LNCaP clone FGC (cell line): Measurements from ENCODE around the gene ABHD17B.
"Not testable (repeated sequence)": the region's sequence is repeated elsewhere in the genome, so short reads cannot be mapped to it uniquely, and the experiment has no call there.

Experiments used
- DNase-seq: peaks from one replicate; pipeline ENCODE4 v3.0.0-alpha.2; 2011; ENCODE audit warnings: low read depth
- H3K4me3 ChIP-seq: 2 replicates; pipeline ENCODE4 v1.5.1; 2011; ENCODE audit warnings: mild to moderate bottlenecking, low read depth, low read length, control low read depth
- TF ChIP-seq, protein P1 (sequence below): IDR thresholded peaks from 2 replicates; pipeline ENCODE4 v1.5.1; 2012; ENCODE audit warnings: mild to moderate bottlenecking; ENCODE audit not compliant: control insufficient read depth, insufficient read depth; ENCODE audit errors: extremely low read depth

ABHD17B gene

DNA sequence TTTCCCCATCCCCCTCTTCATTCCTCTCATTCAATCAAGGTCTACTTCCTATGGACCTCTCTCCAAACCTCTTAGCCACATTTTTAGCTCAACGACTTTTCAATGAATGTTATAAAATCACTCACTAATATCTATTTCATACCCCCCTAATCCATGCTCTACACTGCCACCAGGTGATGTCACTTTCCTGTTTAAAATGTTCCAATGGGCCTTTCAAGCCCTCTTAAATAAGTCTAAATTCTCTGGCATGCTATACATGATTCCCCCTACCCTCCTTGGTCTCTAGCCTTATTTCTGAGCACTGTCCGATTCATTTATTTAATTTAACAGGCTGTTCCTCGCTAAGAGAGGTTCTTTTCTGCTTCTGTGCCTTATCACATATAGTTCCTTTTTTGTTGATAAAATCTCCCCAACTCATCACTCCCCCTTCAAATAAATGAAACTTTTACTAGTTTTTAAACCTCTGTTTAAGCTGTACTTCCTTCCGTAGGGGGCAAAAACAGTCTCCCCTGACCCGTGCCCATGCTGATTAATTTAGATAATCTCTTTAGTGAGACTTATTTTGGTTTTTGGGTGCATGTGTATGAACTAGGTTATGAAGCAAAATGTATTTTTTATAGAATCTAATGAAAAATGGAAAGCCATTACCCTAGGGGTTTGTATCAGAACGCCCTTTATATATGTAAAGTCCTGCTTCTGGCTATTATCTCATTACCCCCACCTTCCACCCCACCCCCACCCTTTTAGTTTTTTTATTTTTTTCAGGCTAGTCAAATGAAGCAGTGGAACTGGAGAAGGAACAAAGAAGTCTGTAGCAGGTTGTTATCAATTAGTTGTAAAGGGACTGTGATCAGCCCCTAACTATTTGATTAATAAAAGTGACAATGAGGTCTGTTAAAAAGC, 9.0 kb downstream of the ABHD17B start:
- TF ChIP-seq, protein P1, sequence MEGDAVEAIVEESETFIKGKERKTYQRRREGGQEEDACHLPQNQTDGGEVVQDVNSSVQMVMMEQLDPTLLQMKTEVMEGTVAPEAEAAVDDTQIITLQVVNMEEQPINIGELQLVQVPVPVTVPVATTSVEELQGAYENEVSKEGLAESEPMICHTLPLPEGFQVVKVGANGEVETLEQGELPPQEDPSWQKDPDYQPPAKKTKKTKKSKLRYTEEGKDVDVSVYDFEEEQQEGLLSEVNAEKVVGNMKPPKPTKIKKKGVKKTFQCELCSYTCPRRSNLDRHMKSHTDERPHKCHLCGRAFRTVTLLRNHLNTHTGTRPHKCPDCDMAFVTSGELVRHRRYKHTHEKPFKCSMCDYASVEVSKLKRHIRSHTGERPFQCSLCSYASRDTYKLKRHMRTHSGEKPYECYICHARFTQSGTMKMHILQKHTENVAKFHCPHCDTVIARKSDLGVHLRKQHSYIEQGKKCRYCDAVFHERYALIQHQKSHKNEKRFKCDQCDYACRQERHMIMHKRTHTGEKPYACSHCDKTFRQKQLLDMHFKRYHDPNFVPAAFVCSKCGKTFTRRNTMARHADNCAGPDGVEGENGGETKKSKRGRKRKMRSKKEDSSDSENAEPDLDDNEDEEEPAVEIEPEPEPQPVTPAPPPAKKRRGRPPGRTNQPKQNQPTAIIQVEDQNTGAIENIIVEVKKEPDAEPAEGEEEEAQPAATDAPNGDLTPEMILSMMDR: no peak
- no peak for DNase-seq
- no peak overlapping the region for H3K4me3 ChIP-seq

DNA sequence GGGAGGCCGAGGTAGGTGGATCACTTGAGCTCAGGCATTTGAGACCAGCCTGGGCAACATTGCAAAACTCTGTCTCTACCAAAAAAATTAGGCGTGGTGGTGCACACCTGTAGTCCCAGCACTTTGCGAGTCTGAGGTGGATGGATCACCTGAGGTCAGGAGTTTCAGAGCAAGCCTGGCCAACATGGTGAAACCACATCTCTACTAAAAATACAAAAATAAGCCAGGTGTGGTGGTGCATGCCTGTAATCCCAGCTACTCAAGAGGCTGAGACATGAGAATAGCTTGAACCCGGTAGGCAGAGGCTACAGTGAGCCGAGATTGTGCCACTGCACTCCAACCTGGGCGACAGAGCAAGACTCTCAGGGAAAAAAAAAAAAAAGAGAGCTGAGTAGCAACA, 12.2 kb downstream of the ABHD17B start:
- not testable (repeated sequence) for H3K4me3 ChIP-seq, DNase-seq

- no peak for DNase-seq
- no peak overlapping the region for H3K4me3 ChIP-seq
- TF ChIP-seq, protein P1: no peak
Observed at GRCh38 chr9:71897577-71897976, 13.4 kb downstream of the ABHD17B start.

- no peak overlapping the region for H3K4me3 ChIP-seq
- DNase-seq: no peak
- TF ChIP-seq, protein P1: no peak
Observed at GRCh38 chr9:71896761-71897160, 14.2 kb downstream of the ABHD17B start.

DNA sequence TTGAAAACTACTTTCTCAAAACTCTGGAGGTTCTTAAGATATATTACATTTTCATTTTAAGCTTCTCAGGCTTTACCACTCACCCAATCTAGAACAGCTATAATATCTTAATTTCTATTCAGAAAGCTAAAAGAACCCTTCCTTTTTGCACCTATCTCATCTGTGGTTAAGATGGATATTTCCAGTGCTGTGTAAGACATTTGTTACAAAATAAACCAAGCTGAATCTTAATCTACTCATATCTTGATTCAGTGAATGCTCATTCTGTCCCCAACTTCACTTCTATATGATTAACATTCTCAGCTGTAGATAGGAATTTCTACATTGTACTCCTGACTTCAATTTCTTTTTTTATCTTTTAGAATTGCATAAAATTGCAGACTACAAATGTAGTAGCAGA, 15.0 kb downstream of the ABHD17B start:
- TF ChIP-seq, protein P1: no peak
- H3K4me3 ChIP-seq: no peak overlapping the region
- DNase-seq: no peak

DNA sequence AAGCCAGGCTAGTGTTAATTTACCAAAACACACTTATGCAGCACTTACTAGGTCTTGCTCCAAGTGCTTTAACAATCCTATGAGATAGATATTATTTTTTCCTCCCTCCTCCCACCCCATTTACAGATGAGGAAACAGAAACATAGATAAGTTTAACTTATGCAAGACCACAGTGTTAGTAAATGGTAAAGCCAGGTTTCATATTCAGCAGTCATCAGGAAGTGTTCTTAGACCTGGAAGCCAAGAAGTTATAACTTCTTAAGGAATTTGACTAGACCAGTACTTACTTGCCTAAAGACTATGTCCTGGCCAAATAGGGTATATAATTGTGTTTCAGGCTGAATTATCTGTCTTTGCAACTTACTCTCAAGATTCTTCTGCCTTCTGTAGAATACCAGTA, 15.9 kb downstream of the ABHD17B start:
- no peak for DNase-seq
- H3K4me3 ChIP-seq: no peak overlapping the region
- TF ChIP-seq, protein P1: no peak

DNA sequence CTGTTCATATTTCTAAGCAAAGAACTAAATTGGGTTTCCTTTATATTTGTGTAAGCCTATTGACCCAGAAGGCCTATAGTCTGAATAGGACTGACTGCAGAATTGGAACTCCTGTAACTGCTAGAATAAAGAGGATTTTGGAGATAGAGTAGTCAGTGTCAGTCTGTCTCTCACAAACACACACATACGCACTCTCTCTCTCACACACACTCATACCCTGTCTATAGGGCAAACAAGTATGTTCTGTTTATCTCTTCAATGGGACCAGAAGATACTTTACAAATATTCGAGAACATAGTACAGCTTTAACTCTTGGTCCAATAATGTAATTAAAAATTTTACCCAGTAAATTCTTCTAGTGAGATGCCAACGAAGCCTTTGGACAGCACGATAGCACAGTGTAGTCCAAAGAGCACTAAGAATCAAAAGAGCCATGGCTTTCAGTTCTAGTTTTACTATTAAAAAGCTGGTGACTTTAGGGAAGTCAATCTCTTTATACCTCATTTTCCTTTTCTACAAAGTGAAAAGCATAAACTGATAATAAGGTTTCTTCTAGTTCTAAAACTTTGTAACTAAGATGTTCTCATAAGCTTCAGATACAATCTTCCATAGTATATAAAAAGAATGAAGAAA, 19.3 kb downstream of the ABHD17B start:
- DNase-seq: no peak
- TF ChIP-seq, protein P1: no peak
- H3K4me3 ChIP-seq: no peak overlapping the region
